HG03575 (cell line): Measurements from ENCODE around the gene ARHGAP32.
"Not testable (repeated sequence)": the region's sequence is repeated elsewhere in the genome, so short reads cannot be mapped to it uniquely, and the experiment has no call there.

Source experiments
- ATAC-seq: cut with Tn5 transposase; IDR thresholded peaks from one replicate; pipeline ENCODE4 v1.9.1; 2021; ENCODE audit not compliant: unreplicated experiment, insufficient number of reproducible peaks, low FRiP score; ENCODE audit errors: extremely low read depth

Gene ARHGAP32

DNA sequence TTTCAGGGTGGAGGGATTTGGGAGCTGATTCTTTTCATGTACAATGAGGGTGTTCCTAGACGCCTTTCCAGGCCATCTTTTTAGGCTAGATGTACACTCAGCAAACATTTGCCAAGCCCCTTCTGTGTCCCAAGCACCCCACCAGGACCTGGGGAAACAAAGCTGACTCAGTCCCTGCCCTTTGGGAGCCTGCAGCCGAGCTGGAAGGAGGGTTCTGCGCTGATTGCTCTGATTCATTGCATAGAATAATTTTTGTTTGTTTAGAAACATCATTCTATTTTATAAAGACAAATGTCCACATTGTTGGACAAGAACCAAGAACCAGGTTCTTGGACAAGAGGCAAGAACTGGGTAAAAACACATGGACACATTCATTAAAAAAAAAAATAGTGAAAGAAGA, 266.1 kb downstream of the ARHGAP32 start:
- ATAC-seq: no peak

DNA sequence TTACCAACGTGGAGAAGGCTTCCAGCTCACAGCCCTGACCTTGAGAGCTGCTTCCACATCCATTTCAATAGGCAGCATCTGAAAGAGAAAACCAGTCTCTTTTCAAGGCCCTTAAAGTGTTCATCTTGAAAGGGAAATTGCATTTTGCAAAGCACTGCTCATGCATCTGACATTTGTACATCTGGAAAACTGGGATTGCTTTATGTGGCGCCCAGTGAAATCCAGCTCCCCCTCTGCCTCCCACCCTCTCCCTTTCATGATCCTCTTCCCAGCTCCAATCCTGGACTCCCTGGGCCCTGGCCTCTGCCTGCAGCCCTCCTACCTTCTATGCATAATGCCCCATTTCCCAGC, 266.9 kb downstream of the ARHGAP32 start:
- ATAC-seq: no peak

DNA sequence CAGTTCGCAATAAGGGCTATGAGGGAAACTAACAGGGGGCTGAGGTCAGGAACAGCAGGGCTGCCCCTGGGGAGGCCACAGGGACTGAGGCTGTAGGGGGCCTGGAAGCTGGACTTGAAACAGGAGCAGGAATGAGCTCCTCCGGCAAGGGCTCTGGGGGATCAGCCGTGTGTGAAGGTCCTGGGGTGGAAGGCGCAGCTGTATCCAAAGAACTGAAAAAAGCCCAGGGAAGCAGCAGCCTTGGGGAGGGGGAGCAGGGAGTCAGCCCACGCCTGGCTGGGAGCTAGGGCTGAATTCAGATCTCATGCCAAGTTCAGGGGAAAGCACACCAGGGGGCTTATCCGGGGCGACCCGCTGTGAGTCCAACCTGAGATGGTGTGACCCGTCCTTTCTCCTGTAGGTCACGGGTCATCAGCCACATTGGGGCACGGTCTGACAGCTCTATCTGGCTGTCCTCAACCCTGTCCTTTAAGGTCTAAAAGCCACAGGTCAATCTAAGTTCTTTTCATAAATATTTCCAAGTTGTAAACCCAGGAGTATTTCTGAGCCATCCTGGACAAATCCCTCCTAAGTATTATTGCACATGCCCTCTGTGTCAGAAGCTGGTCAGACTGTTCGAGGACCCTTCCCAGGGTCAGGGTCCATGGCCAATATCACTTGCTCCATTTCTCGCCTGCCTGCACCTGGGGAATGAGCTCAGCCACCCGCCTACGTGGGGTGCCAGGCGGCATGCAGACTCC, 267.4 kb downstream of the ARHGAP32 start:
- no peak for ATAC-seq

DNA sequence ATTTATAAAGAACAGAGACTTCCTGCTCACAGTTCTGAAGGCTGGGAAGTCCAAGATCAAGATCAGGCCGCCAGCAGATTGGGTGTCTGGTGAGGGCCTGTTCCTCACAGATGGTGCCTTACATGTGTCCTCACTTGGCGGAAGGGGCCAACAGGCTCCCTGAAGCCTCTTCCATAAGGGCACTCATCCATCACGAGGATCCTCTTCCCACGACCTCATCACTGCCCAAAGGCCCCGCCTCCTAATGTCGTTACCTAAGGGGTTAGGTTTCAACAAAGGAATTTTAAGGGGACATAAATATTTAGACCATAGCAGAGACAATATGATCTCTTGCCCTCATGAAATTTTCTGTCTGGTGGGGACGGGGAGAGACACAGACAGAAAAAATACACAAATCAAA, 268.0 kb downstream of the ARHGAP32 start:
- no peak for ATAC-seq

DNA sequence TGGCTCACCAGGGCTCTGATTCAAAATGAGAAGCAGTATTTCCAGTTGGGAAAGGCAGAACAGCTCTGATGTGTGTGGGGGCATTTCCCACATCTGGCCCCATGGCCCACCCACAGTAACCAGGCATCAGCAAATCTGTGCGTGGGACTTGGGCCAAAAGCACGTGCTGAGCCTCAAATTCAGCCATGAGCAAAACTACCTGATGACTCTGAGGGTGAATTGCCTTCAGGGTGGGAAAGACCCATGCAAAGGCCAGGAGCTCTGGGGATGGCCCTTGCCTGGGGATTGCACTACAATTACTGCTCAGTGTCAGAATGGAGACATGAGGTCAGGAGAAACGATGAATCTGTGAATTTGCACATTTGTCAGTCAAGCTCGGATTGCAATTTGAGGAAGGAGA, 270.3 kb downstream of the ARHGAP32 start:
- no peak for ATAC-seq

DNA sequence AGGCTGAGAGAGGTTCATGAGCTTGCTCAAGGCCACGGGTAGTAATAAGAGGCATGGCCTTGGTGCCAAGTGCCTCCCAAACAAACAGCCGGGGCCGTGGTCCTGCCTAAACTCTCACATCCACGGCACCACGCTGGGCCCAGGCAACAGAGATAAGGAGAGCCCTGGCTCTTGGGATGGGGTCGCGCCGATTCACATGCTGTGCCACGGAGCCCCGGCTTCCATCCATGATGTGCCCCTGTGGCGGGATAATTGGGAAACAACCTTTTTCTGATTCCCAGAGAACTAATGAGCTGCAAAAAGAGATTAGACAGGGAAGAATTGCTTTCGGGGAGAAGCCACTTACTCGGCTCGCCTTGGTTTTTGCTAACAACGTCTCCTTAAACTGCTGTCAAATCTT, 271.5 kb downstream of the ARHGAP32 start:
- ATAC-seq: no peak

DNA sequence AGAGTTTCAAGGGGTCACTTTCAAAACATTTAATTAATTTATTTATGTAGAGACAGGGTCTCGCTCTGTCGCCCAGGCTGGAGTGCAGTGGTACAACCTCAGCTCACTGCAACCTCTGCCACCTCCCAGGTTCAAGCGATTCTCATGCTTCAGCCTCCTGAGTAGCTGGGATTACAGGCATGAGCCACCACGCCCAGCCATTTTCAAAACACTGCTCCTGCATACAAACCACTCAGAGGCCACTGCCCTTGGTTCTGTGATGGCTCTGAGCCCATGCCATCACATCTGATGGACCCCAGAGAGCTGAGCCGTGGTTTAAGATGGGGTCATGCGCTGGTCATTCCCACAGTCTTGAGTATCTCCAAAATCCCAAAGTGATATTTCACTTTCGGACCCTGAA, 272.5 kb downstream of the ARHGAP32 start:
- not testable (repeated sequence) for ATAC-seq

DNA sequence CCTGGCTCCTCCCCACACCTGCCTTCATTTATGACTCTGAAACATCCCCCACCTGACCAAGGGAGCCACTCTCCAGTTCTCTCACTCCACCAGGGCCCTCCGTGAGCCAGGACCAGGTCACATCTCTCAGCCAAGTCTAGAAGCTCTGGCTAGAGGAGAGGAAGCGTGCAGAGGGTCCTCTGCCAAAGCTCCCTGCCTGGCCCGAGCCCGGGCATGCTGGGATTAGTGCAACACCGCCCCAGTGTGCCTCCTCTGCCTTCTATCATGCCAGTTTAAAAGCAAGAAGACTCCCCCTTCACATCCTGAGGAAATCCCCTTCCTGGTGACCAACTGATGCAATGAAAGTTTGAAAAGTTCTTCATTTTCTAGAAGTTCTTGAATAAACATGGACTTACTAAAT, 272.9 kb downstream of the ARHGAP32 start:
- no peak for ATAC-seq

DNA sequence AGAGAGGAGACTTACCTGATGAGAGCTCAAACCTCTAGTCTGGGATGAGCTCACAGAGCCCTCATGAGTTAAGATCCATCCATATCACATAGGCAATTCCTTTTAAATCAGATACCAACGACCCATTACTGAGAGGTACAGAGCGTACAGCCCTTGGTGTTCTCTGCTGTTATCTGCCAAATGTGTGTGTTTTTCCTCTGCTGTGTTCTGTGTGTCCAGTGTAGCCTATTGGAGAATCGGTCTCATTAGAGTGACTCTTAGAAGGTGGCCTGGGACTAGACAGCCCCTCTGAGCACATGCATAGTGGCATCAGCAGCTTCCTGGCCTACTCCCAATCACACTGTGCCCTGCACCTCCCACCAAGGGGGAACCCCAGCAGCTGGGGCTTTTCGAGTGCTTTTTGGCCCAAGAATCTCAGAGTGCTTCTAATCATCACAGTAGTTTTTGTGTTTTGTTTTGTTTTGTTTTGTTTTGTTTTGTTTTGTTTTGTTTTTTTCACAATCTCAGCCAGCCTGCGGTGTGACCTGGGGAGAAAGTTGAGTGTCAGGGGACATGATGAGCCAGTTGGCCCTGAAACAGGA, 274.9 kb downstream of the ARHGAP32 start:
- no peak for ATAC-seq

DNA sequence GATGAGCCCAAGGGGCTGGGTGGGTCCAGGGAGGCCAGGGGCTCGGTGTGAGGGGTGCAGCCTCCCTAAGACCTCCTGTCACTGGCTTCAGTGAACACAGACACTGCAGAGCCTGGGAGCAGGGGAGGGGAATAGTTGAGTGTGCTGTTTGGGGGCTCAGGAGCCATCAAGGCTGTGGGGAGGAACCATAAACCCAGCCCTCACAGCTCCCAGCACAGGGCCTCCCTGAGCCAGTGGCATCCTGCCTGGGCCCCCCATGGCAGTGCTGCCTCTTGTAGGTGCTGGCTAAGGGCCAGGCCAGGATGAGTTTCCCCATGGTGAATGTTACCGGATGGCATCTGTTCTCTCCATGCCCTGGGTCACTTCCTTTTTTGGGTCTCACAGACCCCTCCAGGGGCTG, 275.4 kb downstream of the ARHGAP32 start:
- no peak for ATAC-seq

DNA sequence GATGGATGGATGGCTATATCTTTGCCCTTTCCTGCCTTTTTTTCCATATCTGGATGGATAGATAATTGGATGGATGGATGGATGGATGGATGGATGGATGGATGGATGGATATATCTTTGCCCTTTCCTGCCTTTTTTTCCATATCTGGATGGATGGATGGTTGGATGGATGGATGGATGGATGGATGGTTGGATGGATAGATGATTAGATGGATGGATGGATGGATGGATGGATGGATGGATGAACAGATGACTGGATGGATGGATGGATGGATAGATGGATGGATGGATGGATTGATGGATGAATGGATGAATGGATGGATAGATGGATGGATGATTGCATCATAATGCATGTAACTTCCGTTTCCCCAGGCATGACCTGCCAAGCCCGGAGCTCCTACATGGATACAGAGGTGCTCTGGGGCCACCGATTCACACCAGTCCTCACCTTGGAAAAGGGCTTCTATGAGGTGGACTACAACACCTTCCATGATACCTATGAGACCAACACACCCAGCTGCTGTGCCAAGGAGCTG, 276.0 kb downstream of the ARHGAP32 start:
- no peak for ATAC-seq

DNA sequence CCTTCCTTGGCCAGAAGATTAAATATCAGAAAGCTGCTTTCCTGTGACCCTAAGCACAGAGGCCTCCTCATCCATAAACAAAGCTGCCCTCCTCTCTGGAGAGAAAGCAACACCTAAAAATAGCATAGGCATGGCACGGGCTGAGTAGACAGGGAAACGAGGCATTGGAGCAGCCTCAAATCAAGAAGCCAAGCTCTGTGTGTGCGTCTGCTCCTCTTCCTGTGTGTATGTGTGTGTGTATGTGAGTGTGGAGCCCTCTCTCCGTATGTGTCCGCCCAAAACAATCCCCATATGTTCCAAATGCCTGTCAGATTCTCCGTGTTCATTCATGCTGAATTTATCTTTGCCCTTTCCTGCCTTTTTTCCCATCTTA, 277.0 kb downstream of the ARHGAP32 start:
- no peak for ATAC-seq
